HCT116 (cell line): ENCODE measurements around the gene CACNG6. TPM values are rescaled to one million over a fixed set of nuclear protein-coding genes. Genes with fewer than 3 reads are reported as not detected.

Source experiments
- ATAC-seq: fragments of 200-7000 bp; cut with Tn5 transposase; 2 replicates; pipeline ENCODE4 v1.9.1; 2020; ENCODE audit warnings: mild to moderate bottlenecking, moderate library complexity
- BruUV-seq: library from RNA; stranded (reverse); fragments of 400-500 nt; replicated peaks from 2 replicates; lab custom pipeline; 2021; lab: Mats Ljungman, UMichigan
- CTCF ChIA-PET: fragments of 300-600 bp; sonication (Branson Sonifier 250); formaldehyde crosslinking; loops from one replicate; lab custom pipeline; 2021; ENCODE audit warnings: antibody characterized with exemption; lab: Charles Lee
- POLR2A ChIA-PET: fragments of 300-600, 350-600 bp; sonication (Branson Sonifier 250); formaldehyde crosslinking; loops from one replicate; lab custom pipeline; 2021; ENCODE audit warnings: antibody characterized with exemption; lab: Charles Lee
- RAD21 ChIA-PET, 2 experiments: fragments of 300-600 bp; sonication (Branson Sonifier 250); formaldehyde crosslinking; loops; one replicate each; lab custom pipeline; 2023; ENCODE audit warnings: low total read pairs in 2 of 2; ENCODE audit not compliant: uncharacterized antibody in 2 of 2, unreplicated experiment in 2 of 2, low non-redundant PET in 1 of 2; lab: Charles Lee
- DNase-seq: peaks from one replicate; pipeline ENCODE4 v3.0.0-alpha.2; 2010; ENCODE audit warnings: low read depth, low spot score
- H2AFZ ChIP-seq: fragments of 200-600 bp; shearing (Covaris generic), sonication (generic); 2 replicates; pipeline ENCODE4 v1.6.1; 2017; ENCODE audit warnings: low read depth, mixed run types, mixed read lengths, antibody characterized with exemption, low read length; ENCODE audit not compliant: poor library complexity, severe bottlenecking
- H3K27ac ChIP-seq: 2 replicates; pipeline ENCODE4 v1.5.1; 2012; ENCODE audit warnings: low read depth, low read length
- H3K27me3 ChIP-seq: fragments of 200-600 bp; sonication (generic); 2 replicates; pipeline ENCODE4 v1.6.1; 2016; ENCODE audit warnings: mixed run types, low read length, mixed read lengths; ENCODE audit not compliant: insufficient read depth
- H3K36me3 ChIP-seq, 2 experiments: fragments of 200-500 bp in 1 of 2; fragments of 200-600 bp in 1 of 2; sonication (Bioruptor generic) in 1 of 2; sonication (generic) in 1 of 2; 2 replicates each; pipeline versions ENCODE4 v1.5.1 to v1.6.1; 2014 to 2016; ENCODE audit warnings: low read length in 2 of 2, inconsistent platforms in 1 of 2, mixed read lengths in 1 of 2, mixed run types in 1 of 2; ENCODE audit not compliant: insufficient read depth in 2 of 2, control insufficient read depth in 1 of 2
- H3K4me1 ChIP-seq, 2 experiments: fragments of 200-600 bp in 1 of 2; sonication (generic) in 1 of 2; 2 replicates each; pipeline versions ENCODE4 v1.5.1 to v1.6.1; 2012 to 2017; ENCODE audit warnings: low read length in 2 of 2, inconsistent platforms in 1 of 2, mild to moderate bottlenecking in 1 of 2, mixed read lengths in 1 of 2, mixed run types in 1 of 2, moderate library complexity in 1 of 2; ENCODE audit not compliant: insufficient read depth in 2 of 2, control insufficient read depth in 1 of 2
- H3K4me2 ChIP-seq: fragments of 200-600 bp; sonication (generic); 2 replicates; pipeline ENCODE4 v1.6.1; 2017; ENCODE audit warnings: mixed run types, low read length, mixed read lengths
- H3K4me3 ChIP-seq, 2 experiments: fragments of 200-600 bp in 1 of 2; sonication (generic) in 1 of 2; replicated peaks in 1 of 2; 2 replicates each; pipeline ENCODE4 v1.5.1; 2011 to 2016; ENCODE audit warnings: low read length in 2 of 2, control low read depth in 1 of 2, low read depth in 1 of 2, mild to moderate bottlenecking in 1 of 2, mixed read lengths in 1 of 2, mixed run types in 1 of 2
- H3K79me2 ChIP-seq: fragments of 200-600 bp; sonication (generic); 2 replicates; pipeline ENCODE4 v1.6.1; 2017; ENCODE audit warnings: mild to moderate bottlenecking, mixed run types, low read length, moderate library complexity, mixed read lengths; ENCODE audit not compliant: insufficient read depth
- H3K9ac ChIP-seq: fragments of 200-600 bp; sonication (generic); 2 replicates; pipeline ENCODE4 v1.6.1; 2016; ENCODE audit warnings: low read length, mixed read lengths
- H3K9me2 ChIP-seq: fragments of 200-600 bp; sonication (generic), shearing (Covaris generic); 2 replicates; pipeline ENCODE4 v1.6.1; 2017; ENCODE audit warnings: mixed run types, mild to moderate bottlenecking, moderate library complexity; ENCODE audit not compliant: insufficient read depth
- H3K9me3 ChIP-seq, 2 experiments: fragments of 200-500 bp in 1 of 2; fragments of 200-600 bp in 1 of 2; sonication (Bioruptor generic) in 1 of 2; sonication (generic) in 1 of 2; 2 replicates each; pipeline ENCODE4 v1.6.1; 2014 to 2017; ENCODE audit warnings: low read length in 2 of 2, mixed read lengths in 2 of 2, inconsistent platforms in 1 of 2, low read depth in 1 of 2, mild to moderate bottlenecking in 1 of 2, mixed run types in 1 of 2, moderate library complexity in 1 of 2; ENCODE audit not compliant: control insufficient read depth in 1 of 2, insufficient read depth in 1 of 2
- H4K20me1 ChIP-seq: fragments of 200-600 bp; sonication (generic), shearing (Covaris generic); 2 replicates; pipeline ENCODE4 v1.6.1; 2017; ENCODE audit warnings: mixed run types, mild to moderate bottlenecking, moderate library complexity; ENCODE audit not compliant: insufficient read depth
- CBX3 ChIP-seq: IDR thresholded peaks from 2 replicates; pipeline ENCODE4 v1.6.1; 2012; ENCODE audit warnings: low read depth
- CTCF ChIP-seq, 3 experiments: fragments of 200-600 bp in 1 of 3; sonication (generic) in 1 of 3; IDR thresholded peaks in 2 of 3; conservative IDR thresholded peaks in 1 of 3; 2 replicates each; pipeline ENCODE4 v1.5.1; 2012 to 2017; ENCODE audit warnings: low read depth in 2 of 3, low read length in 2 of 3, antibody characterized with exemption in 1 of 3, borderline replicate concordance in 1 of 3, control low read depth in 1 of 3, mild to moderate bottlenecking in 1 of 3, mixed read lengths in 1 of 3, mixed run types in 1 of 3, moderate library complexity in 1 of 3; ENCODE audit not compliant: insufficient read depth in 1 of 3
- EZH2 ChIP-seq: fragments of 200-600 bp; sonication (generic); IDR thresholded peaks from 2 replicates; pipeline ENCODE4 v1.6.1; 2017; ENCODE audit warnings: antibody characterized with exemption, mixed run types
- EZH2phosphoT487 ChIP-seq: fragments of 200-600 bp; IDR thresholded peaks from 2 replicates; pipeline ENCODE4 v1.6.1; 2018; ENCODE audit warnings: antibody characterized with exemption, borderline replicate concordance
- FOSL1 ChIP-seq: IDR thresholded peaks from 2 replicates; pipeline ENCODE4 v1.6.1; 2012; ENCODE audit warnings: low read depth
- MAX ChIP-seq: IDR thresholded peaks from 2 replicates; pipeline ENCODE4 v1.6.1; 2012
- POLR2AphosphoS5 ChIP-seq: IDR thresholded peaks from 2 replicates; pipeline ENCODE4 v1.6.1; 2011; ENCODE audit warnings: mild to moderate bottlenecking, low read depth, low read length, moderate library complexity
- SP1 ChIP-seq: IDR thresholded peaks from 2 replicates; pipeline ENCODE4 v1.6.1; 2012; ENCODE audit warnings: low read depth
- TCF7L2 ChIP-seq: IDR thresholded peaks from 2 replicates; pipeline ENCODE4 v1.7.0; 2011; ENCODE audit warnings: borderline replicate concordance, inconsistent platforms; ENCODE audit not compliant: insufficient read depth, insufficient read length; ENCODE audit errors: extremely low read depth
- ZFX ChIP-seq: fragments of 450-650 bp; IDR thresholded peaks from 2 replicates; pipeline ENCODE4 v1.6.1; 2017
- intact Hi-C: fragments of 100-400 bp; cut with micrococcal nuclease; formaldehyde crosslinking; loops from 2 replicates; pipeline ENCODE4 v1.10.0; 2022
- total RNA-seq: library from RNA; stranded (reverse); gene quantifications from one replicate; pipeline ENCODE4 v1.2.1, GENCODE V29; 2021; ENCODE audit not compliant: unreplicated experiment

CACNG6 gene
- total RNA-seq, 1 experiment from 2014 or later, result 0.15 TPM

DNA sequence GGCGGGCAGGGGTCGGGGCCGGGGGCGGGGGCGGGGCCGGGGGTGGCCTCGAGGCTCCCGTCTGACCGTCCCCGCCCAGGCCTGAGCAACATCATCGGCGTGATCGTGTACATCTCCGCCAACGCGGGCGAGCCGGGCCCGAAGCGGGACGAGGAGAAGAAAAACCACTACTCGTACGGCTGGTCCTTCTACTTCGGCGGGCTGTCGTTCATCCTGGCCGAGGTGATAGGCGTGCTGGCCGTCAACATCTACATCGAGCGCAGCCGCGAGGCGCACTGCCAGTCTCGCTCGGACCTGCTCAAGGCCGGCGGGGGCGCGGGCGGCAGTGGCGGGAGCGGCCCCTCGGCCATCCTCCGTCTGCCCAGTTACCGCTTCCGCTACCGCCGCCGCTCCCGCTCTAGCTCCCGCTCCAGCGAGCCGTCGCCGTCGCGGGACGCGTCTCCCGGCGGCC, 9.4 kb upstream of the CACNG6 start:
- H3K4me3 ChIP-seq, result peak overlapping the region; percentile 60 to 61
- H3K4me1 ChIP-seq, result peaks cover 16 to 49% of the 10 kb centered on the region in 2 experiments
- ATAC-seq (no peak), DNase-seq (no peak)
- no peaks in the 10 kb centered on the region for H3K27me3 ChIP-seq
- H3K36me3 ChIP-seq, result no peaks in the 10 kb centered on the region
- H3K4me2 ChIP-seq, result peak overlapping the region; percentile 87
- no peaks in the 10 kb centered on the region for H4K20me1 ChIP-seq
- peak overlapping the region; percentile 54 for H3K9ac ChIP-seq
- BruUV-seq, result no TSS peak
- no peak overlapping the region for H2AFZ ChIP-seq
- no peaks in the 10 kb centered on the region for H3K9me3 ChIP-seq
- no peaks in the 10 kb centered on the region for H3K79me2 ChIP-seq
- ChIA-PET RAD21 (no interaction called here), CTCF (no interaction called here), POLR2A (interaction anchor here (1.1 kb wide), 1 partner anchor 133 kb away, joined by 3 read pairs; the partner anchor contains the start of genes PRPF31 and TFPT)
- peak overlapping the region; percentile 94 for H3K27ac ChIP-seq
- intact Hi-C loops, result loop anchor here (5.0 kb wide), 2 partner anchors 85 to 115 kb away; partner anchors contain the start of gene MYADM
- TF ChIP-seq TCF7L2 (no peak), EZH2 (no peak), ZFX (peak; percentile 21; the same call in 1 of the 2 replicates), CTCF (IDR thresholded peaks at IDR 0.05 in 2 of 3, conservative IDR thresholded peaks at IDR 0.05 in 1 of 3; ENCODE audit: borderline replicate concordance in 1 of 3, insufficient read depth in 1 of 3, low read depth in 2 of 3, low read length in 2 of 3) (no peak), CBX3 (no peak), POLR2AphosphoS5 (no peak), FOSL1 (no peak)
- no peaks in the 10 kb centered on the region for H3K9me2 ChIP-seq

GRCh38 chr19:53982611-53983010, 8.8 kb upstream of the CACNG6 start:
- BruUV-seq, result no TSS peak
- ATAC-seq, result no peak; the same call in 1 of the 2 replicates

More at GRCh38 chr19:53982611-53983010, 8.8 kb upstream of the CACNG6 start:
- Histone ChIP-seq H3K9ac (no peak overlapping the region; the same call in 1 of the 2 replicates), H3K4me2 (peak overlapping the region; percentile 33; the same call in 1 of the 2 replicates), H3K27ac (no peak overlapping the region; the same call in 1 of the 2 replicates), H3K4me3 (no peak overlapping the region; a peak in 2 of 4 replicates), H3K9me2 (no peaks in the 10 kb centered on the region), H3K4me1 (peaks cover 16 to 48% of the 10 kb centered on the region in 2 experiments), H3K9me3 (no peaks in the 10 kb centered on the region), H3K79me2 (no peaks in the 10 kb centered on the region), H2AFZ (no peak overlapping the region), H3K36me3 (no peaks in the 10 kb centered on the region), H3K27me3 (no peaks in the 10 kb centered on the region), H4K20me1 (no peaks in the 10 kb centered on the region)
- intact Hi-C loops, result loop anchor here (5.0 kb wide), 2 partner anchors 85 to 115 kb away; partner anchors contain the start of gene MYADM
- ChIA-PET POLR2A (no interaction called here), CTCF (no interaction called here), RAD21 (no interaction called here)
- no peak for DNase-seq
- TF ChIP-seq SP1 (no peak), POLR2AphosphoS5 (peak; percentile 42; the same call in 1 of the 2 replicates), MAX (peak; percentile 13; the same call in 1 of the 2 replicates), EZH2phosphoT487 (no peak)
